K562 (cell line): Measurements from ENCODE around the gene LLCFC1. TPM values are rescaled to one million over a fixed set of nuclear protein-coding genes. Genes with fewer than 3 reads are reported as not detected.

ENCODE experiments used
- MGA ChIP-seq: fragments of 450-650 bp; IDR thresholded peaks from 2 replicates; pipeline ENCODE4 v1.6.1; 2016; ENCODE audit warnings: mild to moderate bottlenecking, moderate library complexity
- ZBTB49 ChIP-seq: sonication (generic); formaldehyde crosslinking; IDR thresholded peaks from 2 replicates; pipeline ENCODE4 v1.8.0; 2022; ENCODE audit warnings: missing genetic modification reagents, mild to moderate bottlenecking, borderline replicate concordance
- polyA plus RNA-seq, 8 experiments: library from polyadenylated mRNA; depleted of rRNA in 4 of 8; stranded (reverse) in 5 of 8; unstranded in 3 of 8; fragments of >200 nt; fragmentation: Nextera tagmentation in 2 of 8; fragmentation: Illumina TruSeq in 1 of 8; extraction: Ambion mirVana in 2 of 8; extraction: Trizol in 1 of 8; gene quantifications; 2 replicates each; pipeline versions ENCODE4 v1.2.1 to v1.2.3, GENCODE V29; 2011 to 2014; ENCODE audit warnings: inconsistent platforms in 1 of 8, missing spikeins in 1 of 8
- total RNA-seq, 7 experiments: library from RNA; depleted of rRNA in 6 of 7; stranded (reverse); fragments of >200 nt in 6 of 7; fragmentation: Illumina TruSeq in 2 of 7; extraction: Trizol in 2 of 7; gene quantifications; 2 replicates each; pipeline versions ENCODE4 v1.2.1 to v1.2.3, GENCODE V29; 2011 to 2021; ENCODE audit warnings: low replicate concordance in 1 of 7
- TF ChIP-seq, protein P1 (sequence below), 3 experiments: IDR thresholded peaks in 2 of 3; conservative IDR thresholded peaks in 1 of 3; 2 replicates each; pipeline ENCODE4 v1.5.1; 2011 to 2012; ENCODE audit warnings: low read length in 3 of 3, mild to moderate bottlenecking in 3 of 3, control low read depth in 2 of 3, improper control_type of control experiment in 1 of 3, inconsistent platforms in 1 of 3, low read depth in 1 of 3, mixed read lengths in 1 of 3, moderate library complexity in 1 of 3; ENCODE audit not compliant: insufficient read depth in 2 of 3

The LLCFC1 gene
- total and polyA plus RNA-seq, 9 of the 15 experiments (the other 6 are each of a cell fraction or from before 2014, with no cell fraction given), result not detected

- TF ChIP-seq ZBTB49 (CRISPR knock-in tag) (no peak), MGA (peak; percentile 72)
- TF ChIP-seq, protein P1, sequence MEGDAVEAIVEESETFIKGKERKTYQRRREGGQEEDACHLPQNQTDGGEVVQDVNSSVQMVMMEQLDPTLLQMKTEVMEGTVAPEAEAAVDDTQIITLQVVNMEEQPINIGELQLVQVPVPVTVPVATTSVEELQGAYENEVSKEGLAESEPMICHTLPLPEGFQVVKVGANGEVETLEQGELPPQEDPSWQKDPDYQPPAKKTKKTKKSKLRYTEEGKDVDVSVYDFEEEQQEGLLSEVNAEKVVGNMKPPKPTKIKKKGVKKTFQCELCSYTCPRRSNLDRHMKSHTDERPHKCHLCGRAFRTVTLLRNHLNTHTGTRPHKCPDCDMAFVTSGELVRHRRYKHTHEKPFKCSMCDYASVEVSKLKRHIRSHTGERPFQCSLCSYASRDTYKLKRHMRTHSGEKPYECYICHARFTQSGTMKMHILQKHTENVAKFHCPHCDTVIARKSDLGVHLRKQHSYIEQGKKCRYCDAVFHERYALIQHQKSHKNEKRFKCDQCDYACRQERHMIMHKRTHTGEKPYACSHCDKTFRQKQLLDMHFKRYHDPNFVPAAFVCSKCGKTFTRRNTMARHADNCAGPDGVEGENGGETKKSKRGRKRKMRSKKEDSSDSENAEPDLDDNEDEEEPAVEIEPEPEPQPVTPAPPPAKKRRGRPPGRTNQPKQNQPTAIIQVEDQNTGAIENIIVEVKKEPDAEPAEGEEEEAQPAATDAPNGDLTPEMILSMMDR (IDR thresholded peaks at IDR 0.05 in 2 of 3, conservative IDR thresholded peaks at IDR 0.05 in 1 of 3; ENCODE audit: insufficient read depth in 2 of 3, low read depth in 1 of 3, low read length in 3 of 3), result peak; percentile 67 to 69 (median 69)
Measured at GRCh38 chr7:142925413-142925812, 13.9 kb upstream of the LLCFC1 start (continued).
